PFSK-1 (cell line): ENCODE results near the gene HS1BP3. TPM values are rescaled to one million over a fixed set of nuclear protein-coding genes. Genes with fewer than 3 reads are reported as not detected.
A peak's percentile ranks its signal among the peaks of the same experiment; 100 is the strongest.

Source experiments
- FOXP2 ChIP-seq: optimal IDR thresholded peaks from 2 replicates; pipeline ENCODE3; 2011; ENCODE audit warnings: borderline replicate concordance, control low read depth, inconsistent platforms; ENCODE audit not compliant: insufficient read depth; ENCODE audit errors: extremely low read length, extremely low read depth
- POLR2AphosphoS5 ChIP-seq: IDR thresholded peaks from 2 replicates; pipeline ENCODE4 v1.6.1; 2012; ENCODE audit warnings: low read depth, mild to moderate bottlenecking, control low read depth, low read length, moderate library complexity
- REST ChIP-seq, 2 experiments: IDR thresholded peaks; 2 replicates each; pipeline versions ENCODE4 v1.6.1 to v1.8.0; 2011 to 2012; ENCODE audit warnings: low read depth in 2 of 2, low read length in 2 of 2, control low read depth in 1 of 2, inconsistent platforms in 1 of 2, mild to moderate bottlenecking in 1 of 2, moderate library complexity in 1 of 2; ENCODE audit not compliant: insufficient read depth in 1 of 2
- SIN3A ChIP-seq: IDR thresholded peaks from 2 replicates; pipeline ENCODE4 v1.6.1; 2012; ENCODE audit warnings: mild to moderate bottlenecking, low read length, moderate library complexity, borderline replicate concordance; ENCODE audit not compliant: insufficient read depth
- TAF1 ChIP-seq: IDR thresholded peaks from 2 replicates; pipeline ENCODE4 v1.6.1; 2012; ENCODE audit warnings: low read length, control low read depth, borderline replicate concordance; ENCODE audit not compliant: insufficient read depth
- polyA plus RNA-seq: library from polyadenylated mRNA; unstranded; fragments of >200 nt; gene quantifications from one replicate; pipeline ENCODE4 v1.2.1, GENCODE V29; 2012; ENCODE audit warnings: low read depth, missing spikeins; ENCODE audit not compliant: insufficient read length

HS1BP3 gene
- 52.6 TPM for polyA plus RNA-seq

GRCh38 chr2:20650877-20651730, at the start of gene HS1BP3:
Gene HS1BP3 (minus strand): TSS chr2:20651098. CDS start chr2:20651063, 35 bp downstream.
- TF ChIP-seq POLR2AphosphoS5 (peak; percentile 65), REST (IDR thresholded peaks at IDR 0.05; ENCODE audit: insufficient read depth in 1 of 2, low read depth in 2 of 2, low read length in 2 of 2) (no peak), FOXP2 (peak; percentile 99), TAF1 (no peak)

GRCh38 chr2:20698916-20699613, 48.2 kb upstream of the HS1BP3 start:
- no peak for TF ChIP-seq POLR2AphosphoS5

GRCh38 chr2:20697322-20697934, 46.5 kb upstream of the HS1BP3 start:
- no peak for TF ChIP-seq TAF1
- no peak for TF ChIP-seq REST (IDR thresholded peaks at IDR 0.05; ENCODE audit: insufficient read depth in 1 of 2, low read depth in 2 of 2, low read length in 2 of 2)
- no peak for TF ChIP-seq POLR2AphosphoS5
- no peak for TF ChIP-seq SIN3A
- TF ChIP-seq FOXP2, result no peak

GRCh38 chr2:20696366-20696765, 45.5 kb upstream of the HS1BP3 start:
- TF ChIP-seq TAF1 (no peak), SIN3A (no peak), POLR2AphosphoS5 (no peak), REST (IDR thresholded peaks at IDR 0.05; ENCODE audit: insufficient read depth in 1 of 2, low read depth in 2 of 2, low read length in 2 of 2) (no peak), FOXP2 (no peak)

- TF ChIP-seq POLR2AphosphoS5, result no peak
- TF ChIP-seq TAF1, result no peak
- TF ChIP-seq SIN3A, result no peak
- TF ChIP-seq REST (IDR thresholded peaks at IDR 0.05; ENCODE audit: insufficient read depth in 1 of 2, low read depth in 2 of 2, low read length in 2 of 2), result no peak
- TF ChIP-seq FOXP2, result no peak
Observed at GRCh38 chr2:20693317-20693716, 42.4 kb upstream of the HS1BP3 start.
